22Rv1 (cell line): ENCODE data around the gene DHX16.

ENCODE experiments used
- H3K27ac ChIP-seq: fragments of 450-650 bp; 2 replicates; pipeline ENCODE4 v1.5.1; 2017
- ZFX ChIP-seq: fragments of 450-650 bp; IDR thresholded peaks from 2 replicates; pipeline ENCODE4 v1.6.1; 2017; ENCODE audit warnings: antibody characterized with exemption, borderline replicate concordance
- TF ChIP-seq, protein P1 (sequence below): fragments of 450-650 bp; IDR thresholded peaks from 2 replicates; pipeline ENCODE4 v1.5.1; 2017; ENCODE audit warnings: mild to moderate bottlenecking

The DHX16 gene

DNA sequence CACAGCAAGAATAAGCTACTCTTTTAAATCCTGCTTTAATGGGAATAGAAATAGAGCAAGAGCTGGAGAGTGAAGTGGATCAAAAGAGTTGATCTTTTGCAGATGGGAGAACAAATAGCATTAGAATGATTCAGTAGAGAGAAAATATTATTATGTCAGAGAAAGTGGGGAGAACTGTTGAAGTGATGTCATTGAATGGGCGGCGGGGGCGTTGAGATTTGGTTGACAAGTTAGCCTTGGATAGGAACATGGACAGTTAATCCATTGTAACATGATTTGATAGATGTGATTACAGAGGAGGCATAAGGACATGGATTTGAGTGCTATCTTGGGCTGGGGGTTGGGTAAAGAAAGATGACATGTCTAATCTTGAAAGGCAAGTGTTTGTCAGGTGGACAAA is 37.0 kb downstream of the DHX16 start:
- TF ChIP-seq ZFX = no peak
- TF ChIP-seq, protein P1, sequence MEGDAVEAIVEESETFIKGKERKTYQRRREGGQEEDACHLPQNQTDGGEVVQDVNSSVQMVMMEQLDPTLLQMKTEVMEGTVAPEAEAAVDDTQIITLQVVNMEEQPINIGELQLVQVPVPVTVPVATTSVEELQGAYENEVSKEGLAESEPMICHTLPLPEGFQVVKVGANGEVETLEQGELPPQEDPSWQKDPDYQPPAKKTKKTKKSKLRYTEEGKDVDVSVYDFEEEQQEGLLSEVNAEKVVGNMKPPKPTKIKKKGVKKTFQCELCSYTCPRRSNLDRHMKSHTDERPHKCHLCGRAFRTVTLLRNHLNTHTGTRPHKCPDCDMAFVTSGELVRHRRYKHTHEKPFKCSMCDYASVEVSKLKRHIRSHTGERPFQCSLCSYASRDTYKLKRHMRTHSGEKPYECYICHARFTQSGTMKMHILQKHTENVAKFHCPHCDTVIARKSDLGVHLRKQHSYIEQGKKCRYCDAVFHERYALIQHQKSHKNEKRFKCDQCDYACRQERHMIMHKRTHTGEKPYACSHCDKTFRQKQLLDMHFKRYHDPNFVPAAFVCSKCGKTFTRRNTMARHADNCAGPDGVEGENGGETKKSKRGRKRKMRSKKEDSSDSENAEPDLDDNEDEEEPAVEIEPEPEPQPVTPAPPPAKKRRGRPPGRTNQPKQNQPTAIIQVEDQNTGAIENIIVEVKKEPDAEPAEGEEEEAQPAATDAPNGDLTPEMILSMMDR = no peak
- no peak overlapping the region for H3K27ac ChIP-seq

DNA sequence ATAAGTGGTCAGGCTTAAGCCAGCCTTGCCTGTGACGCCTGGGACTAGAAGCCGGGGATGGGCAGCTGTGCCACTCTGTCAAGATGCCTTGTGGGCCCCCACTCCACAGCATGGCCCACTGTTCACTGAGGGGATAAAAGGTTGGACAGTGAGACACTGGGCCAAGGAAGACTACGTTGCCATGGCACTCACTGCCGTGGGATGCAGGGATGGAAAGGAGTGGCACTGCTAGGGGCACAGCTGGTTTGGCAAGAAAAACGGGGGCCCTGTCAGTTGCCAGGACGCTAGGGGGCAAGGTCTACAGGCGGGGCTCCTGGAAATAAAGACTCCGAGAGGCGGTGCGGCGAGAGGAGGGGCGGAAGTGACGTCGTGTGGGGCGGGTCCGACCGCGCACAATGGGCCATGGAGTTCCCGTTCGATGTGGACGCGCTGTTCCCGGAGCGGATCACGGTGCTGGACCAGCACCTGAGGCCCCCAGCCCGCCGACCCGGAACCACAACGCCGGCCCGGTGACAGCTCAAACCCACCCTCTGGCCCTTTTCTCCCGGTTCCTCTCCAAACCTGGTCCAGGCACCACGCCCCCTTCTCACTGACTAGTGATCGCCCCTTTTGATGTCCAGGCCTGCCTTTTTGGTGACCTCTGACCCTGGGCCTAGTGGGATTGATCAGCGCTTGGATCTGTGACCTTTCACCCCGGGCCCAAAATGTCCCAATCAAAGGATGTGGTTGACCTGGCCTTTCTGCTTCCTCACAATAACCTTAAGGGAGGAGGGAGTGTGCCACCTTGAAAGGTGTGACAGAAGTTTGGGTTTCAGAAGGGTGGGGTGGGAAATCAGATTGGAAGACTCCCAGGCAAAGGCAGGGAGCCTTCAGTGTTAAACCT is 46.1 kb downstream of the DHX16 start, which contains the start of gene ATAT1:
Gene ATAT1 (plus strand): TSS at position 391 of the 883 bp plus-strand sequence.
- H3K27ac ChIP-seq = peak within 1 kb of the TSS; percentile 79

DNA sequence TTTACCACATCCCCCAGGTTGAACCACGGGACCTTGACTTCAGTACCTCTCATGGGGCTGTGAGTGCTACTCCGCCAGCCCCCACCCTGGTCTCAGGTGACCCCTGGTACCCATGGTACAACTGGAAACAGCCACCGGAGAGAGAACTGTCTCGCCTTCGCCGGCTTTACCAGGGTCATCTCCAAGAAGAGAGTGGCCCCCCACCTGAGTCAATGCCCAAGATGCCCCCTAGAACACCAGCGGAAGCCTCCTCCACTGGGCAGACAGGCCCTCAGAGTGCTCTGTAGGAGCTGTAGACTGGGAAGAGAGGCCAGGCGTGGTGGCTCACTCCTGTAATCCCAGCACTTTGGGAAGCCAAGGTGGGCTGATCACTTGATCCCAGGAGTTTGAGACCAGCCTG is 47.3 kb downstream of the DHX16 start:
- H3K27ac ChIP-seq = peak overlapping the region; percentile 79
- TF ChIP-seq, protein P1 = no peak
- TF ChIP-seq ZFX = no peak

More for the DNA sequence above, 46.1 kb downstream of the DHX16 start, which contains the start of gene ATAT1:
- TF ChIP-seq, protein P1 = peak; percentile 40
- TF ChIP-seq ZFX = no peak

DNA sequence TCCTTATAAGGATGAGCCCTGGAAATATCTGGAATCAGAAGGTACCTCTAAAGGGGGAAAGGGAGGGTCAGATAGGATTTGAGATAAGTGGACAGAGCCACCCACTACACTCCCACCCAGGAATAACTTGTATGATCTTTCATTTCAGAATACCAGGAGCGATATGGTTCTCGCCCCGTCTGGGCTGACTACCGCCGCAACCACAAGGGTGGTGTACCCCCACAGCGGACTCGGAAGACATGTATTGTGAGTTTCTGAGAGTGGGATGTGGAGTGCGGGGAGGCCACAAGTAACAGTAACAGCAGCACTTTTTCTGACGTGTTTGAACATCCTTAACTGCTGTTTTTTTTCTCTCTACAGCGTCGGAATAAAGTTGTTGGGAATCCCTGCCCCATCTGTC is 53.2 kb downstream of the DHX16 start:
- peak overlapping the region; percentile 99; the same call in 1 of the 2 replicates for H3K27ac ChIP-seq
- TF ChIP-seq, protein P1 = no peak
- no peak for TF ChIP-seq ZFX

DNA sequence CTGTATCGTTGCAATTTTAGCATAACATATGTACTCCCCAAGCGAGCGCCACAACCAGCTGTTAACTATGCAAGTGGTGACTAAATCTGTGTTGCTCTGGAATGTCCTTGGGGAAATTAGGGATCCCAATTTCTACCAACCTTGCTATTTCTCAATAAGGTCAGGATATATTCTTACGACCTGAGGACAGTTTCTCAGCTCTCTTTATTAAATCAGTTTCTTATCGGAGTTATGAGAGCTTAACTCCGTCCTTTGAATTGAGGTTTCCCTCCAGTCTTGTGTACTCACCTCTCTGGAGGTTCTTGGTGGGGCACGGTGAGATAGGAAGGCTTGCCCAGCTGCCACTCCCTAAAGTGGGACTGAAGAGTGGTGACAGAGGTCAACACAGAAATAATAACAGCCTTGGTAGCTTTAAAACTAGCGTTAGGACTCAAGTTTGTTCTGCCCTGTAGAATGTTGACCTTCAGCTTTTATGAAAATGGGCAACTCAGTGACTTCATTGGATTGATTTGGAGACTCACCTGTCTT is 54.5 kb downstream of the DHX16 start:
- H3K27ac ChIP-seq = peak overlapping the region; percentile 99

DNA sequence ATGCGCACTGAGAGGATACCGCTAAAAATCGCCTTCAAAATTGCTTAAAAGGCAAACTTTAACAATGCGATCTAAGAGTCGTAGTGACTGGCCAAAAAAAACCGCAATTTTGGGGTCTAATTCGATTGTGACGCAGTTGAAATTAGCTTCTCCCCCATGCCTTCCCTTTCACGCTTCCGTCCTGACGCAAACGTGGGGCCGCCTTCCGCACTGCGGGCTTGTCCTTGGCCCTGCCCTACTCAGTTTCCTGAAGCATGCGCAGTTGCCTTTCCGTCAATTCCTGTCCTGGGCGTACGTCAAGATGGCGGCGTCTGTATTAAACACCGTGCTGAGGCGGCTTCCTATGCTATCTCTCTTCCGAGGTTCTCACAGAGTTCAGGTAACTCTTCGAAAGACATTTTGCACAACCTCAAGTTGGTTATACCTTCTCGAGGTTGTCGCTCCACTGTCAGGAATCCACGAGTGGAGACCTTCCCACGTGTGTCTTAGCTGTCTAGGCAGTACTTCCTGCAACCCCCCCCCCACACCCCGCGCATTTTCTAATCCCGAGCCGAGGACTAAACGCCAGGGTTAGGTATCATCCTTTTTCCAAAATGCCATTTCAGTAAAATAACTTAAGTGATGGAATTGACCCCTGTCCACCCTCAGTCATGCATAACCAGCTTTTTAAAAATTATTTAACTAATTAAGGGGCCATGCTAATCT is 55.1 kb downstream of the DHX16 start, which contains the start of gene MRPS18B:
Gene MRPS18B (plus strand): TSS at position 276 of the 705 bp plus-strand sequence. CDS start 26 bp downstream, at position 302.
- peak within 1 kb of the TSS; percentile 99 for H3K27ac ChIP-seq
- TF ChIP-seq, protein P1 = no peak
- no peak for TF ChIP-seq ZFX

More for the DNA sequence above, 54.5 kb downstream of the DHX16 start:
- TF ChIP-seq, protein P1 = no peak
- TF ChIP-seq ZFX = no peak
